K562 (cell line): ENCODE measurements around the gene CENPP. TPM values are rescaled to one million over a fixed set of nuclear protein-coding genes. Genes with fewer than 3 reads are reported as not detected.

Source experiments
- ATAC-seq: fragments of 200-7000 bp; cut with Tn5 transposase; 3 replicates; pipeline ENCODE4 v1.9.1; 2020; ENCODE audit warnings: moderate library complexity
- BruUV-seq: library from RNA; stranded (reverse); fragments of 400-500 nt; replicated peaks from 2 replicates; lab custom pipeline; 2021; lab: Mats Ljungman, UMichigan
- CTCF ChIA-PET: fragments of 300-600 bp; formaldehyde crosslinking; extraction: SDS; loops from one replicate; lab custom pipeline; 2021; ENCODE audit warnings: low intra/inter-chr PET ratio; lab: Yijun Ruan, JAX
- POLR2A ChIA-PET: fragments of 300-600, 350-650 bp; sonication (Branson Sonifier 250); formaldehyde crosslinking; extraction: SDS; loops from one replicate; lab custom pipeline; 2021; ENCODE audit warnings: antibody characterized with exemption, inconsistent platforms; lab: Yijun Ruan, JAX
- DNase-seq, 4 experiments: peaks; one replicate each; pipeline versions ENCODE4 v3.0.0 to v3.0.0-alpha.2; 2011 to 2018; ENCODE audit warnings: low spot score in 3 of 4, mixed read lengths in 3 of 4; ENCODE audit errors: extremely low read depth in 1 of 4
- FAIRE-seq: peaks from 2 replicates; lab custom pipeline; 2011; peaks lifted over from hg19 to GRCh38; lab: Jason Lieb, UNC
- H2AFZ ChIP-seq: 2 replicates; pipeline ENCODE4 v1.6.0; 2011; ENCODE audit warnings: low read depth, low read length, control low read depth, inconsistent platforms
- H3K27ac ChIP-seq: fragments of 200-600 bp; 3 replicates; pipeline ENCODE4 v1.8.0; 2011; ENCODE audit warnings: low read depth, mild to moderate bottlenecking, control low read depth, inconsistent platforms, low read length, moderate library complexity, mixed read lengths; ENCODE audit errors: extremely low read depth
- H3K27me3 ChIP-seq, 2 experiments: fragments of 300-600 bp in 1 of 2; 2 replicates in 1 of 2; 3 replicates in 1 of 2; pipeline versions ENCODE4 v1.6.0 to v1.8.0; 2011; ENCODE audit warnings: inconsistent platforms in 2 of 2, low read length in 2 of 2, mild to moderate bottlenecking in 1 of 2, mixed read lengths in 1 of 2, moderate library complexity in 1 of 2; ENCODE audit not compliant: control insufficient read depth in 2 of 2, insufficient read depth in 2 of 2
- H3K36me3 ChIP-seq: fragments of 300-600 bp; 3 replicates; pipeline ENCODE4 v1.8.0; 2011; ENCODE audit warnings: mild to moderate bottlenecking, low read length, inconsistent platforms; ENCODE audit not compliant: control insufficient read depth, insufficient read depth
- H3K4me1 ChIP-seq, 2 experiments: fragments of 200-600 bp in 1 of 2; replicated peaks in 1 of 2; 2 replicates in 1 of 2; 3 replicates in 1 of 2; pipeline versions ENCODE4 v1.5.1 to v1.8.0; 2011; ENCODE audit warnings: inconsistent platforms in 2 of 2, low read length in 2 of 2, mild to moderate bottlenecking in 1 of 2, mixed read lengths in 1 of 2, moderate library complexity in 1 of 2; ENCODE audit not compliant: control insufficient read depth in 2 of 2, insufficient read depth in 2 of 2
- H3K4me2 ChIP-seq: 2 replicates; pipeline ENCODE4 v1.6.1; 2011; ENCODE audit warnings: low read length, control low read depth, inconsistent platforms, mixed read lengths; ENCODE audit not compliant: insufficient read depth
- H3K4me3 ChIP-seq: fragments of 200-600 bp; sonication (generic), shearing (Covaris generic); 2 replicates; pipeline ENCODE4 v1.5.1; 2016; ENCODE audit warnings: control low read depth, inconsistent platforms
- H3K79me2 ChIP-seq: fragments of 200-600 bp; 3 replicates; pipeline ENCODE4 v1.8.0; 2011; ENCODE audit warnings: low read length, inconsistent platforms; ENCODE audit not compliant: control insufficient read depth, insufficient read depth
- H3K9ac ChIP-seq, 2 experiments: 2 replicates each; pipeline versions ENCODE4 v1.6.0 to v1.6.1; 2011; ENCODE audit warnings: low read depth in 2 of 2, low read length in 2 of 2, control low read depth in 1 of 2, inconsistent platforms in 1 of 2, mild to moderate bottlenecking in 1 of 2, mixed read lengths in 1 of 2; ENCODE audit not compliant: insufficient read depth in 1 of 2
- H3K9me1 ChIP-seq: one replicate; pipeline ENCODE4 v1.6.0; 2011; ENCODE audit warnings: inconsistent platforms, mild to moderate bottlenecking, low read length, moderate library complexity; ENCODE audit not compliant: control insufficient read depth, insufficient read depth
- H3K9me3 ChIP-seq: replicated peaks from 2 replicates; pipeline ENCODE4 v1.5.1; 2011; ENCODE audit warnings: low read depth, low read length, inconsistent platforms; ENCODE audit not compliant: control insufficient read depth, insufficient read depth
- H4K20me1 ChIP-seq: replicated peaks from 2 replicates; pipeline ENCODE4 v1.6.1; 2011; ENCODE audit warnings: low read length, inconsistent platforms, mixed read lengths; ENCODE audit not compliant: control insufficient read depth, insufficient read depth
- ATF6 ChIP-seq: sonication (generic); formaldehyde crosslinking; IDR thresholded peaks from 2 replicates; pipeline ENCODE4 v1.4.0; 2020; ENCODE audit warnings: mild to moderate bottlenecking, missing genetic modification reagents
- FIP1L1 ChIP-seq: fragments of 200-400 bp; formaldehyde crosslinking; IDR thresholded peaks from 2 replicates; pipeline ENCODE4 v1.6.1; 2018; ENCODE audit warnings: mild to moderate bottlenecking, low read depth, low read length; ENCODE audit not compliant: poor library complexity, severe bottlenecking
- HDAC3 ChIP-seq: fragments of 450-650 bp; IDR thresholded peaks from 2 replicates; pipeline ENCODE4 v1.6.1; 2018; ENCODE audit warnings: borderline replicate concordance, mild to moderate bottlenecking, moderate library complexity; ENCODE audit not compliant: partially characterized antibody
- HOMEZ ChIP-seq: fragments of 250-450 bp; sonication (Bioruptor Pico); IDR thresholded peaks from 2 replicates; pipeline ENCODE4 v1.4.0; 2020; ENCODE audit warnings: mild to moderate bottlenecking, moderate library complexity
- KAT7 ChIP-seq: sonication (generic); formaldehyde crosslinking; IDR thresholded peaks from 2 replicates; pipeline ENCODE4 v1.8.0; 2022; ENCODE audit warnings: missing genetic modification reagents, mild to moderate bottlenecking, borderline replicate concordance
- MEIS2 ChIP-seq: fragments of 450-650 bp; IDR thresholded peaks from 2 replicates; pipeline ENCODE4 v1.6.1; 2014; ENCODE audit warnings: mild to moderate bottlenecking; ENCODE audit not compliant: partially characterized antibody
- MNT ChIP-seq, 2 experiments: fragments of 450-650 bp; conservative IDR thresholded peaks; 2 replicates each; pipeline ENCODE4 v1.6.1; 2017; ENCODE audit warnings: mild to moderate bottlenecking in 2 of 2, moderate library complexity in 2 of 2
- NCOA1 ChIP-seq: fragments of 450-650 bp; IDR thresholded peaks from 2 replicates; pipeline ENCODE4 v1.6.1; 2016; ENCODE audit warnings: low read depth
- NR1H2 ChIP-seq: sonication (generic); formaldehyde crosslinking; IDR thresholded peaks from 2 replicates; pipeline ENCODE4 v1.4.0; 2020; ENCODE audit warnings: mild to moderate bottlenecking, missing genetic modification reagents
- PBX2 ChIP-seq, 2 experiments: IDR thresholded peaks in 1 of 2; conservative IDR thresholded peaks in 1 of 2; 2 replicates each; pipeline ENCODE4 v1.6.1; 2016; ENCODE audit warnings: low read depth in 2 of 2, mild to moderate bottlenecking in 1 of 2, missing compliant biosample characterization in 1 of 2, missing genetic modification characterization in 1 of 2, moderate library complexity in 1 of 2
- PRPF4 ChIP-seq: fragments of 200-400 bp; formaldehyde crosslinking; IDR thresholded peaks from one replicate; pipeline ENCODE4 v1.6.1; 2017; ENCODE audit warnings: low read length, low read depth, mild to moderate bottlenecking; ENCODE audit not compliant: insufficient read depth, poor library complexity, severe bottlenecking
- TEAD1 ChIP-seq, 2 experiments: fragments of 450-650 bp in 1 of 2; sonication (generic) in 1 of 2; formaldehyde crosslinking; IDR thresholded peaks; 2 replicates each; pipeline versions ENCODE4 v1.4.0 to v1.8.0; 2020 to 2022; ENCODE audit warnings: mild to moderate bottlenecking in 2 of 2, missing genetic modification reagents in 1 of 2
- WGBS: fragments of 100-300 bp; shearing (Covaris generic); methylation state at CpG from one replicate; pipeline ENCODE4 v1.1.6; 2016; ENCODE audit warnings: low coverage, mixed read lengths; ENCODE audit not compliant: insufficient coverage; ENCODE audit errors: missing lambda C conversion rate; 5-methylcytosine and 5-hydroxymethylcytosine counted together
- in situ Hi-C: fragments of 300-500 bp; cut with MboI; formaldehyde crosslinking; loops from 4 replicates; pipeline ENCODE4 v1.15.0; 2018; ENCODE audit warnings: inconsistent platforms, mixed read lengths
- intact Hi-C: fragments of 100-400 bp; cut with micrococcal nuclease; formaldehyde crosslinking; loops from 2 replicates; pipeline ENCODE4 v1.14.2; 2022
- polyA plus RNA-seq, 8 experiments: library from polyadenylated mRNA; depleted of rRNA in 4 of 8; stranded (reverse) in 5 of 8; unstranded in 3 of 8; fragments of >200 nt; fragmentation: Nextera tagmentation in 2 of 8; fragmentation: Illumina TruSeq in 1 of 8; extraction: Ambion mirVana in 2 of 8; extraction: Trizol in 1 of 8; gene quantifications; 2 replicates each; pipeline versions ENCODE4 v1.2.1 to v1.2.3, GENCODE V29; 2011 to 2014; ENCODE audit warnings: inconsistent platforms in 1 of 8, missing spikeins in 1 of 8
- total RNA-seq, 7 experiments: library from RNA; depleted of rRNA in 6 of 7; stranded (reverse); fragments of >200 nt in 6 of 7; fragmentation: Illumina TruSeq in 2 of 7; extraction: Trizol in 2 of 7; gene quantifications; 2 replicates each; pipeline versions ENCODE4 v1.2.1 to v1.2.3, GENCODE V29; 2011 to 2021; ENCODE audit warnings: low replicate concordance in 1 of 7

Gene CENPP
- total and polyA plus RNA-seq, 9 of the 15 experiments (the other 6 are each of a cell fraction or from before 2014, with no cell fraction given), result 8.0 to 28.5 (median 17.9) TPM

GRCh38 chr9:92392690-92393089 is 66.9 kb downstream of the CENPP start:
- ChIA-PET CTCF (no interaction called here), POLR2A (no interaction called here)
- no peak overlapping the region for H3K27ac ChIP-seq
- H2AFZ ChIP-seq, result no peak overlapping the region
- BruUV-seq, result no TSS peak
- no peaks in the 10 kb centered on the region for H3K36me3 ChIP-seq
- FAIRE-seq (no peak), DNase-seq (no peak), ATAC-seq (no peak)
- intact Hi-C loops (no loop called here), in situ Hi-C loops (no loop called here)
- WGBS, result 58% methylated on average over 2 of the region's 2 CpGs
- no peak overlapping the region for H3K9ac ChIP-seq
- no peaks in the 10 kb centered on the region for H3K9me3 ChIP-seq
- H3K4me3 ChIP-seq, result no peak overlapping the region
- H3K4me2 ChIP-seq, result no peak overlapping the region
- no peaks in the 10 kb centered on the region for H3K79me2 ChIP-seq
- H3K4me1 ChIP-seq, result no peaks in the 10 kb centered on the region
- no peaks in the 10 kb centered on the region for H3K27me3 ChIP-seq
- H4K20me1 ChIP-seq, result no peaks in the 10 kb centered on the region
- no peaks in the 10 kb centered on the region for H3K9me1 ChIP-seq
- no peak for TF ChIP-seq NR1H2 (CRISPR knock-in tag)
- TF ChIP-seq FIP1L1, result no peak
- TF ChIP-seq KAT7 (CRISPR knock-in tag), result no peak
- TF ChIP-seq MNT (conservative IDR thresholded peaks at IDR 0.05), result no peak
- TF ChIP-seq TEAD1 (CRISPR knock-in tag; IDR thresholded peaks at IDR 0.05), result no peak
- TF ChIP-seq HDAC3, result no peak
- TF ChIP-seq NCOA1, result no peak
- no peak for TF ChIP-seq PRPF4
- TF ChIP-seq ATF6 (CRISPR knock-in tag), result no peak
- no peak for TF ChIP-seq PBX2 (CRISPR knock-in tag; IDR thresholded peaks at IDR 0.05; ENCODE audit: low read depth)
- 0 out of 2 replicates have a peak, but pooled peaks have one; percentile 38 for TF ChIP-seq PBX2 (tag; conservative IDR thresholded peaks at IDR 0.05; ENCODE audit: low read depth)
- no peak for TF ChIP-seq HOMEZ
- peak; percentile 31 for TF ChIP-seq MEIS2
